Esophagus muscularis mucosa (tissue), 4 donors: ENCODE data around the gene ATRN.

Source experiments
- CTCF ChIP-seq, 3 experiments: fragments of 200-600 bp in 2 of 3; fragments of 450-650 bp in 1 of 3; sonication (generic) in 2 of 3; IDR thresholded peaks; one replicate each; pipeline ENCODE4 v1.5.1; 2017 to 2019; ENCODE audit warnings: antibody characterized with exemption in 3 of 3, mild to moderate bottlenecking in 2 of 3, moderate library complexity in 1 of 3
- EP300 ChIP-seq: sonication (generic); formaldehyde crosslinking; IDR thresholded peaks from one replicate; pipeline ENCODE4 v1.6.1; 2017; ENCODE audit warnings: antibody characterized with exemption
- POLR2A ChIP-seq: fragments of 450-650 bp; IDR thresholded peaks from one replicate; pipeline ENCODE4 v1.6.1; 2017; ENCODE audit warnings: antibody characterized with exemption, moderate library complexity, mild to moderate bottlenecking, low read depth
- POLR2AphosphoS5 ChIP-seq, 2 donors: sonication (generic); formaldehyde crosslinking; IDR thresholded peaks; one replicate each; pipeline ENCODE4 v1.6.1; 2017; ENCODE audit warnings: antibody characterized with exemption in 2 of 2

DNA sequence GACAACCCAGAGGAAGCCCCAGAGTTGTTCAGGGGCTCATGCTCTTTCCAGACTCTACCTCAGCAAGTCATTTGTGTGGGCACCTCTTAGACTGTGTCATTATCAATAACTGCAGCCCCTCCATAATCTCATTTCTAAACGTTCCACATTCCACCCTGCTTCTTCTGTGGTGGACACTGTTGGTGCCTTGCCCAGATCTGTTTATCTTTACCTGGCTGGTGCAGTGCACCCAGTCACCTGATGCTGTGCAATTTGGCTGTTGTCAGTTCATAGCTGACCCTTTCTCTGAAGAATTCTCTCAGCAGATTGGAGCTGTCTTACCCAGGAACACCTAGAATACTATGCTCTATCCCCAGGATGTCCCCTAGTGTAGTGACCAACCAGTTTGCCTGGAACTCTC, 80.0 kb downstream of the ATRN start:
- TF ChIP-seq POLR2A: no peak
- TF ChIP-seq CTCF (IDR thresholded peaks at IDR 0.05): no peak
- TF ChIP-seq POLR2AphosphoS5 (IDR thresholded peaks at IDR 0.05): no peak
- no peak for TF ChIP-seq EP300
